Measurements from ENCODE around the gene PCBP3. TPM values are rescaled to one million over a fixed set of nuclear protein-coding genes. Genes with fewer than 3 reads are reported as not detected.

PCBP3 gene
- total RNA-seq, 1 experiment from 2014 or later = not detected

DNA sequence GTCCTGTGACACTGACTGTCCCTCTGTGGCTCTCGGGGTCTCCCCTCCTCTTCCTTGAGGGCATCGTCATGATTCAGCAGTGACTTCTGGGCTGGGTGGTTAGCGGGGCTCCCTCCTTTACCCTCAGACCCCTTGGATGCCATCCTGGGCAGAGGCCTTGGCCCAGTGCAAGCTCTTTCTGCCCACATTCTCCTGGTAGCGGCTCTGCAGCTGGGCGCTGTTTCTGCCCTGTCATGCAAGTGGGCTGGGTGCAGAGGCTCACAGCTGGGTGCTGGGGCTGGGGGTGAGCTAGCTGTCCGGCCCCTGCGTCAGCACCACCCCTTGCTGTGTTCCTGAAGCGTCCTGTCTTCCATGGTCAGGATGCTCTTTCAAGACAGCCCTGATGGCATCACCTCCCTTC is 158.5 kb downstream of the PCBP3 start:
- H3K4me1 ChIP-seq (replicated peaks; ENCODE audit: insufficient read depth) = no peaks in the 10 kb centered on the region
- H3K27ac ChIP-seq = no peak overlapping the region
- TF ChIP-seq EZH2 (IDR thresholded peaks at IDR 0.05; ENCODE audit: low read depth) (no peak), CTCF (conservative IDR thresholded peaks at IDR 0.05) (no peak)
- no peaks in the 10 kb centered on the region for H3K9me3 ChIP-seq (ENCODE audit: insufficient read depth, low read depth)
- no TSS peak for BruUV-seq (replicated peaks)
- no peaks in the 10 kb centered on the region for H3K79me2 ChIP-seq (ENCODE audit: low read depth)
- H3K36me3 ChIP-seq (ENCODE audit: low read depth) = no peaks in the 10 kb centered on the region
- no peak overlapping the region for H2AFZ ChIP-seq
- intact Hi-C loops (cut with micrococcal nuclease; ENCODE audit: unreplicated experiment) = no loop called here
- no peak overlapping the region for H3K4me2 ChIP-seq
- POLR2A ChIA-PET (ENCODE audit: unreplicated experiment) = no interaction called here
- no peaks in the 10 kb centered on the region for H3F3A ChIP-seq (ENCODE audit: insufficient read depth, low read depth)
- no peaks in the 10 kb centered on the region for H3K9me2 ChIP-seq (ENCODE audit: insufficient read depth)
- DNase-seq = no peak
- H4K20me1 ChIP-seq (ENCODE audit: insufficient read depth) = no peaks in the 10 kb centered on the region; the same call in 1 of the 2 replicates
- H3K4me3 ChIP-seq = no peak overlapping the region
- peaks cover 71% of the 10 kb centered on the region for H3K27me3 ChIP-seq (ENCODE audit: insufficient read depth, low read depth)
- CTCF ChIA-PET = no interaction called here

GRCh38 chr21:45802425-45802824 is 158.9 kb downstream of the PCBP3 start:
- no TSS peak for BruUV-seq (replicated peaks)
- H3K27me3 ChIP-seq (ENCODE audit: insufficient read depth, low read depth) = peaks cover 75% of the 10 kb centered on the region

GRCh38 chr21:45802956-45803617 is 159.6 kb downstream of the PCBP3 start:
- Histone ChIP-seq H3K79me2 (ENCODE audit: low read depth) (no peaks in the 10 kb centered on the region), H3K36me3 (ENCODE audit: low read depth) (no peaks in the 10 kb centered on the region), H3K4me3 (no peak overlapping the region), H3K4me1 (replicated peaks; ENCODE audit: insufficient read depth) (no peaks in the 10 kb centered on the region), H3F3A (ENCODE audit: insufficient read depth, low read depth) (no peaks in the 10 kb centered on the region), H2AFZ (no peak overlapping the region), H3K27me3 (ENCODE audit: insufficient read depth, low read depth) (peaks cover 82% of the 10 kb centered on the region), H3K4me2 (no peak overlapping the region), H3K27ac (no peak overlapping the region), H3K9me2 (ENCODE audit: insufficient read depth) (no peaks in the 10 kb centered on the region), H4K20me1 (ENCODE audit: insufficient read depth) (no peaks in the 10 kb centered on the region; the same call in 1 of the 2 replicates), H3K9me3 (ENCODE audit: insufficient read depth, low read depth) (no peaks in the 10 kb centered on the region)
- POLR2A ChIA-PET (ENCODE audit: unreplicated experiment) = no interaction called here
- CTCF ChIA-PET = no interaction called here
- BruUV-seq (replicated peaks) = no TSS peak
- no peak for DNase-seq
- intact Hi-C loops (cut with micrococcal nuclease; ENCODE audit: unreplicated experiment) = no loop called here
- TF ChIP-seq EZH2 (IDR thresholded peaks at IDR 0.05; ENCODE audit: low read depth) (no peak), CTCF (conservative IDR thresholded peaks at IDR 0.05) (no peak)

More at GRCh38 chr21:45802425-45802824, 158.9 kb downstream of the PCBP3 start:
- Histone ChIP-seq H3F3A (ENCODE audit: insufficient read depth, low read depth) (no peaks in the 10 kb centered on the region), H2AFZ (no peak overlapping the region), H3K4me3 (no peak overlapping the region), H4K20me1 (ENCODE audit: insufficient read depth) (no peaks in the 10 kb centered on the region; the same call in 1 of the 2 replicates), H3K36me3 (ENCODE audit: low read depth) (no peaks in the 10 kb centered on the region), H3K27ac (no peak overlapping the region), H3K79me2 (ENCODE audit: low read depth) (no peaks in the 10 kb centered on the region), H3K4me2 (no peak overlapping the region), H3K9me3 (ENCODE audit: insufficient read depth, low read depth) (no peaks in the 10 kb centered on the region), H3K4me1 (replicated peaks; ENCODE audit: insufficient read depth) (no peaks in the 10 kb centered on the region), H3K9me2 (ENCODE audit: insufficient read depth) (no peaks in the 10 kb centered on the region)
- intact Hi-C loops (cut with micrococcal nuclease; ENCODE audit: unreplicated experiment) = no loop called here
- DNase-seq = no peak
- no peak for TF ChIP-seq CTCF (conservative IDR thresholded peaks at IDR 0.05)
- TF ChIP-seq EZH2 (IDR thresholded peaks at IDR 0.05; ENCODE audit: low read depth) = no peak
- ChIA-PET CTCF (no interaction called here), POLR2A (ENCODE audit: unreplicated experiment) (no interaction called here)
